NCI-H1930 (cell line): ENCODE measurements around the gene TMEM134.
"Not testable (repeated sequence)": the region's sequence is repeated elsewhere in the genome, so short reads cannot be mapped to it uniquely, and the experiment has no call there.

Experiments
- DNase-seq, 2 experiments: peaks; one replicate each; lab custom pipeline; 2025; lab: John Stamatoyannopoulos, UW

The TMEM134 gene, protein sequence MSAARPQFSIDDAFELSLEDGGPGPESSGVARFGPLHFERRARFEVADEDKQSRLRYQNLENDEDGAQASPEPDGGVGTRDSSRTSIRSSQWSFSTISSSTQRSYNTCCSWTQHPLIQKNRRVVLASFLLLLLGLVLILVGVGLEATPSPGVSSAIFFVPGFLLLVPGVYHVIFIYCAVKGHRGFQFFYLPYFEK

DNA sequence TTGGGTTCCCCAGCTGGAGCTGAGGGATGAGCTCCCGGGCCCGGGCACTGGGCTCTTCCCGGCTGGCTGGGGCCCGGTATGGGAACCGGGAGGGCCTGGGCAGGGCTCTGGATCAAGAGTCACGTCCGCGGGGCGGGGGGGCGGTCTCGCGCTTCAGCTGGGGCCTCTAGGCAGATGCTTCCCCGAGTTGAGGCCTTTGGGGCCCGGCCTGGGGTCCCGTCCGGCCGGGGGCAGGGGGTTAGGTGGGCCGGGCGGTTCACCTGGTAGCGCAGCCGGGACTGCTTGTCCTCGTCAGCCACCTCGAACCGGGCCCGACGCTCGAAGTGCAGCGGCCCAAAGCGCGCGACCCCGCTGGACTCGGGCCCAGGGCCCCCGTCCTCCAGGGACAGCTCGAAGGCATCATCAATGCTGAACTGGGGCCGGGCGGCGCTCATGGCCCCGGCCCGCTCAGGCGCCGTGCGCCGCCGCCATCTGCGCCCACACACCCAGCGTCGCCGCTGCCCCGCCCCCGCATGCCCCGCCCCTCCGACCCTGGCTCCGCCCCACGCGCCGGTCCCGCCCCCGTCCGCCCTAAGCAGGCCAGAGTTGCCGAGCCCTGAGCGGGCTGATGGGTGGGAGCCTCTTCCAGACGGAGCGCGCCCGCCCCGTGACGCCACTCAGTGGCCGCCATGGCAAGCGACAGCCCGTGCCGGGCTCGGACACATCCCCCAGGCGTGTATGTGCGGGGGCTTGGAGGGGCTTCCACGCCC is at the start of gene TMEM134:
Gene TMEM134 (minus strand): TSS at position 493 of the 749 bp plus-strand sequence. CDS start 59 bp downstream, at position 434.
- peak; percentile 81 to 86 for DNase-seq

DNA sequence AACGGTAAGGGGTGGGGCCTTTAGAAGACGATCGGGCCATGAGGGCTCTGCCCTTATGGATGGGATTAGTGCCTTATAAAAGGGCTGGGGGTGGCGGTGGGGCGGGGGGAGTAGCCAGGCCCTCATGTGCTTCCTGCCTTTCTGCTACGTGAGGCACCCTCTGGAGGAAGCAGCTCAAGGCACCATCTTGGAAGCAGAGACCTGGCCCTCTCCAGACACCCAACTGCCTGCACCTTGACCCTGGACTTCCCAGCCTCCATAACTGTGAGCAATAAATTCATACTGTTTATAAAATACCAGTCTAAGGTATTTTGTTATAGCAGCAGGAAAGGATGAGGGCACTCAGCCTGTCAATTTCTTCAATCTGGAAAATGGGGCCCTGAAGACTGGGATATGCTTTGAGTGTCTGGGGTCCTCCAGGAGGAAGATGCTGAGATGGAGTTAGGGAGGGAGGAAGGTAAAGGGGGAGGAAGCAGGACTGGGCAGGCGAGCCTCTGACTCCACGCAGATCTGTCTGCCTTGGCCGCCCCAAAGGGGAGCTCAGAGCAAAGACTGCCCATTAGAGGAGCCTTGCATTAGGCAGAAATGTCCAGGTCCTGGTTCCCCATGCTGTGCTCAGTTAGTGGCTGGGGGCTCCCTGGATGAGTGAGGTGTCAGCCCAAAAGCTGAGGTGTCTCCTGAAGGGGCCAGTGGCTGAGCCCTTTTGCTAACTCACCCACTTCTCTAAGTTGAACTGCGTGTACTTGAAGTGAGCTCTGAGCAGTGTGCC is 48.9 kb upstream of the TMEM134 start:
- no peak for DNase-seq

DNA sequence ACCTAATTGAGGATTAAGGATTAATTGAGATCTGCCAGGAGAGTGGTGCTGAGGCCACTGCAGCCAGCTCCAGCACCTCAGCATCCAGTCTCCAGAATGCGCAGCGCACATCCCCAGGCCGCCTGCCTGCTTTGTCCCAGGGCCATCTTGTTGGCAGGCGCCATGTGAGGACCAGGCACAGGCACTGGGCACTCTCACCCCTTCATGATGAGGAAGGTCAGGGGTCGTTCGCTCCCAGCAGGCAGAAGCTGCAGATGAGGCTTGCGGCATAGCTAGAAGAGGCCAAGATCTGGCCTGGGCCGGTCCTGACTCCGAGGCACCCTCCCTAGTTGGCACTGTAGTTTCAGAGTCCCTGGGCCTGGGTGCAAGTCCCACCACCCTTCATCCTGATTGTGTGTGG is 47.8 kb upstream of the TMEM134 start:
- no peak for DNase-seq

DNA sequence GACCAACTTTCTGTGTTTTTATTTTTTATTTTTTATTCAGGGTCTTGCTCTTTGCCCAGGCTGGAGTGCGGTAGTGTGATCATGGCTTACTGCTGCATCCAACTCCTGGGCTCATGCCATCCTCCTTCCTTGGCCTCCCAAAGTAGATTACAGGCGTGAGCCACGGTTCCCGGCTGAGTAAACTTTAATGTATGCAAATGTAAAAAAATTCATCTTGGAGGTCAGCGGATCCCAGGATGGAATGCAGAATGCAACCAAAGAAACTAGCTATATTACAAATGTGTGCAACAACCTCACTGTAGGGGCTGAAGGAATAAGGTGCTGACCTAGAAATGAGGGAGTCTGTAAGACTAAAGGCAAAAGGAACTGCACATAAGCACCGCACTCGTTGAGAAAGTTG is 45.1 kb upstream of the TMEM134 start:
- DNase-seq: no peak

DNA sequence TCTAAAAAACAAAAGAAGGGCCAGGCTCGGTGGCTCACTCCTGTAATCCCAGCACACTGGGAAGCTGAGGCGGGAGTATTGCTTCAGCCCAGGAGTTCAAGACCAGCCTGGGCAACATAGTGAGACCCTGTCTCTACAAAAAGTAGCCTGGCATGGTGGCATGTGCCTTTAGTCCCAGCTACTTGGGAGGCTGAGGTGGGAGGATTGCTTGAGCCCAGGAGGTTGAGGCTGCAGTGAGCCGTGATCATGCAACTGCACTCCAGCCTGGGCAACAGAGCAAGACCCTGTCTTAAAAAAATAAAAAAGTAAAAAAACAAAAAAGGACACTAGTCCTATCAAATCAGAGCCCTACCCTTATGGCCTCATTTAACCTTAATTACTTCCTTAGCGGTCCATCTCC is 42.5 kb upstream of the TMEM134 start:
- DNase-seq: not testable (repeated sequence)

DNA sequence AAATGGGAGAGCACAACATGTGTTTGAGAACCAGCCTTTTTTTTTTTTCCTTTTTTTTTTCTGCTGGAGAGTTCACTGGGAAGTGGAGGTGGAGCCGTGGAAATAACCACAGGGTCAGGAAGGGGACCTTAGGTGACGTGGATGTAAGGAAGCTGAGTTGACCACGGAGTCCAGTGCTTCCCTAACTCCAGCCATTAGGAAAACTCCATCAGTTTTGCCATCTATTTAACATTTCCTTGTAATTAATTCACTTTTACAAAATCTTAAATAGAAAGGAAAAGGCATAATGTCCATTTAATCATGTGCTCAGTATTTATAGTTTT is 40.9 kb upstream of the TMEM134 start:
- DNase-seq: no peak

DNA sequence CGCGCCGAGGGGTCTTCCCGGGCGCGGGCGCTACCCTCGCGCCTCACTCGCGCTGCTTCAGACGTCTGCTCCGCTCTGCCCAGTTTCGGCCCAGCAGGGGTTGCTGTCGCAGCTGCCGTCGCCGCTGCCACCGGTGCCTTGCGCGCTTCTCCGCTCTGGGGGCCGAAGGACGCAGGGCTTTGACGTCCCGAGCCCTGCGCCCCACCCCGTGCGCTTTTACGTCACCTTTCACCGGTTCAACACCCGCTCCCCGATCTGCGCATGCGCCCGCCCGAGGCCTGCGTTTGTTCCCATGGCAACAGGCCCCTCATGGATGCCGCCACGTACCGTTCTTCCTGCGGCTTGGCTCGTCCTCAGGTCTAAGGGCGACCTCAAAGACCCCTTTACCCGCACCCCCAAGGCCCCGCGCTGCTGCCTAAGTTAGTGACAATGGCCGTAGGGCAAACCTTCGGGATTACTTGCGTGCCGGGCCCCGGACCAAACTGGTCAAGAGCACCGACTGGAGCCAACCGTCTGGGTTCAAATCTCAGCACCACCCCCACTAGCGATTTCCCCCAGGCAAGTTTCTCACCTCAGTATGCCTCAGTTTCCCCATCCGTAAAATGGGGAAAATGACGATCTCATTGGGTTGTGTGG is 39.6 kb upstream of the TMEM134 start:
- DNase-seq: peak; percentile 91 to 98

DNA sequence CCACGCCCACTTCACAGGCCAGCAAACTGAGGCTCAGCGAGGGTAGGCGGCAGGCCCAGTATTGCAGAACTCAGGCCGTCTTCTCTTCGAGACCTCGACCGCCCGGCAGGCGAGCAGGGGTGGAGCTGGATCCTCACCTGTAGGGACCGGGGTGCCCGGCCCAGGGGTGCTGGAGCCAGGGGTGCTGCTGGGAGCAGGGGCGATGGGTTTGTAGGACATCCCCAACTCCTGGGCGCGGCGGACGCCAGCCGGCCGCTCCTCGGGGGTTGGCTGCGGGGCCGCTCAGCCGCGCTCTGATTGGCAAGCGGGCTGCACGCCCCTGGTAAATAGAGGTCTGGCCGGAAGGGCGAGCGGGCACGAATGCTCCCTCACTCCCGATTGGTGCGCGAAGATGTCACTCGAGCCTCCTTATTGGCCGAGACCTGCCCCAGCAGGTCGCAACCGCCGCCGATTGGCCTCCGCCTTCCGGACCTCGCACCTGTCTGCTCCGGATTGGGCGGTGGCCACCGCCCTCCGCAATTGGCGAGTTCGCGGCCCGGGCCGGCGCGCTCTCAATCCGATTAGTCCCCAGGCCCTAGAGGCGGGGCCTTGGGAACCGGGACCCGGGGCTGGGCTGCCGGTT is 38.9 kb upstream of the TMEM134 start, which contains the start of gene CDK2AP2:
Gene CDK2AP2 (minus strand): TSS at position 299 of the 622 bp plus-strand sequence. CDS start 80 bp downstream, at position 219.
- peak; percentile 97 to 99 for DNase-seq

DNA sequence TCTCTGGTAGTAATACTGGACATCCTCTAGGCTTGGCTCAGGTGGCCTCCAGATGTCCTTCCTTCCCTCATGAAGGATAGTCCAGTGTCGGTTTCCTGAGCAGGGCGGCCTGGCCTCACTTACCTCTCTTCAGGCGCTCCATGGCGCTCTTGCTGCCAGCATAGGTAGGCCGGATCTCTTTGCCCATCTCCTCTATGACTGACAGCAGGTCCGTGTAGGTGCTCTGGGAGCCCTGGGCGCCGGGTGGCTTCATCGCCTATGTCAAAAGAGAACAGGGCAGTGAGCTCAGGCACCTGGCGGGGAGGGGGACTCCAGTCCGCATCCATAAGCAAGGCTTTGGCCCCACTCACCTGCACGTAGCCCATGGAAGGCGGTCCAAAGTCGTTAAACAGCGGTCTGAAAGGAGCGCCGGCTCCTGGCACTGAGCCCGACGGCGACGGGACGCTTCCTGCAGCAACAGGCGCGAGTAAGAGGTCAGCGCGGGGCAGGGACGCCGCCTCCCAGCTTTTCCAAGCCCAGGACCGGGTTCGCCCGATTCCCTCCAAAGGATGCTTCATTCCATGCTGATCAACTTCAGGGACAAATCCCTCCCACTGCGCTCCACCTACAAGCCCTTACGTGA is 38.3 kb upstream of the TMEM134 start:
- DNase-seq: no peak

DNA sequence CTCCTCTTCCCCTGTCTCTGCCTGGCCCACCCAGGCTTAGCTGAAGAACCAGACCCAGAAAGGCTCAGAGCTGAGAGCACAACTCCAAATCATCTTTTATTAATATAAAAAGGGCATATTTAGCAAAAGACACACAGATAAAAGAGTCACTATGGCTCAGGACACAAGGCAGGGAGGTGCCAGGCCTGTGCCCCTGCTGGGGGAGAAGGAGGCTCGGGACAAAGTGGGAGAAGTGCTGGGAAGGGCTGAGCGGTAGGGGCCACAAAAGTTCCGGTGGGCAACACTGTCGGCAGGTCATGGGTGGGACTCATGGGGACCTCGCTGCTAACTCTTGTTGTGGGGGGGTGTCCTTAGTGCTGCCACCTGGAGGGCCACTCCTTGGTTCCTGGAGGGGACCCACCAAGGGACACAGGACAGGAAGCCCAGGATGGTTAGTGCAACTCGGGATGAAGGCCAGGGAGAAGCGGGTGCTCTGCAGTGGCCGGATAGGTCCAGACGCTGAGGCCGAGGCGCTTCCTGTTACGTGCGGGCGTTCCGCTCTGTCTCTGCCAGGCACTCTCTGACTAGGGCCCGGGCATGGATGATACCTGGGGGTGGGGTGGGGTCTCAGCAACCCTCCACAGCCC is 37.5 kb upstream of the TMEM134 start:
- DNase-seq: no peak

DNA sequence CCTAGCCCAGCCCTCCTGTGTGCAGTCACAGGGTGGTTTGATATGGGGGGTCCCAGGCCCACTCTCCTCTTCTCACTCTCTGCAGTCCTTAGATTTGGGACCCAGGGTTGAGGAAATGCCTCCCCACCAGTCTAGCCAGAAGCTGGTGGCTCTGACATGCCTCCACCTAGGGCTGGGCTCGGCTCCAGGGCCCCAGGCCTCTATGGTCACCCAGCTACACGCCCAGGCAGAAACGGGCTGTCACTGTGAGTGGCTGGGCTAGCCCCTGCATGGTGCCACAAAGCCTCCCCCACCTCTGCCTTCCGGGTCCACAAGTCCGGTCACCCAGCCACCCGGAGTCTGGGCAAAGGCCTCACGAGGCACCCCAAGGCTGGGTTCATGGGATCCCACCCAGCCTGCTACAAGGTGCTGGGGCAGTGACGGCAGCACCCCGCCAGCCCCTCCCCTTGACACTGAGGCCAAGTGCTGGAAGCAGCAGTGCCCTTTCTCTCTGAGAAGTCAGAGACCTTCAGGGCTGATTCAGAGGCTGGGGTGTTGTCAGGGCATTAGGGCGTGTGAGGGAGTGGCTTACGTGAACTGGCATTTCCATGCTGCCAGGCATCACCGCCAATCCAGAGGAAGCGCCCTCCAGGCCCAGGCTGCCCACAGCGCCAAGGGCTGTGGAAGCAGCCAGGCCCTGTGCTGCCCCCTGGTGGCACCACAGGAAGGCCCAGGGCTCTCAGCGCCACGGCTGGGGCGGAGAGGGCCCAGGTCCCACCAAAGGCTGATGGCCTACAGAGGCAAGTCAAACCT is 36.8 kb upstream of the TMEM134 start:
- DNase-seq: peak; percentile 80 to 84

DNA sequence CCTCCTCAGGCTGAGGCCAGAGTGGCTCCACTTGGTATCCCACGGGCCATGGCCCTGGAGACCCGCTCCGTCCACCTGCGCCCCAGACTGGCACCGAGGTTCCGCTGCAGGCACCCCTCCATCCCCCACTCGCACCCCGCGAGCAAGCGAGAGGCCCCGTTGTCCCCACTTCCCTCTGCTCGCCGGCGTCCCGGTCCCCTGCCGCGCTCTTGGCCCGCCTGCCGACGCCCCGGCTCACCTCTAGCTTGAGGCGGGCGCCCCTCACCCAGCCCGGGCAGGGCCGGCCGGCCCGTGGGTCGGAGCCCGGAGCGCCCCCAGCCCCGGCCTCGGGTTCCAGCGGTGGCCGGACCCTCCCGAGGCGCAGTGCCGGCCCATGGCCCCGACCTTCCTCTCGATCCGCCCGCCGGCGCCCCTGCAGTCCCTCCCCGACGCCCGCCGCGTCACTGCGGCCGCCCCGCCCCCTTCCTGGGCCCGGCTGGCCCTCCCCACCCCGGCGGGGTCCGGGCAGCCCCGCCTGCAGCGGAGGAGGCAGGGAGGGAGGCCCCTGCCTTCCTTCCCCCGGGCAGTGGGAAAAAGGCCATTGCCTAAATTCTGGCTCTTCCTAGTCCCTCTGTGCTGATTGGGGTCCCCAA is 36.0 kb upstream of the TMEM134 start, which contains the start of gene PITPNM1:
Gene PITPNM1 (minus strand): TSS at position 414 of the 632 bp plus-strand sequence. CDS start 1,183 bp downstream, outside the sequence.
- DNase-seq: peak; percentile 27 to 67

DNA sequence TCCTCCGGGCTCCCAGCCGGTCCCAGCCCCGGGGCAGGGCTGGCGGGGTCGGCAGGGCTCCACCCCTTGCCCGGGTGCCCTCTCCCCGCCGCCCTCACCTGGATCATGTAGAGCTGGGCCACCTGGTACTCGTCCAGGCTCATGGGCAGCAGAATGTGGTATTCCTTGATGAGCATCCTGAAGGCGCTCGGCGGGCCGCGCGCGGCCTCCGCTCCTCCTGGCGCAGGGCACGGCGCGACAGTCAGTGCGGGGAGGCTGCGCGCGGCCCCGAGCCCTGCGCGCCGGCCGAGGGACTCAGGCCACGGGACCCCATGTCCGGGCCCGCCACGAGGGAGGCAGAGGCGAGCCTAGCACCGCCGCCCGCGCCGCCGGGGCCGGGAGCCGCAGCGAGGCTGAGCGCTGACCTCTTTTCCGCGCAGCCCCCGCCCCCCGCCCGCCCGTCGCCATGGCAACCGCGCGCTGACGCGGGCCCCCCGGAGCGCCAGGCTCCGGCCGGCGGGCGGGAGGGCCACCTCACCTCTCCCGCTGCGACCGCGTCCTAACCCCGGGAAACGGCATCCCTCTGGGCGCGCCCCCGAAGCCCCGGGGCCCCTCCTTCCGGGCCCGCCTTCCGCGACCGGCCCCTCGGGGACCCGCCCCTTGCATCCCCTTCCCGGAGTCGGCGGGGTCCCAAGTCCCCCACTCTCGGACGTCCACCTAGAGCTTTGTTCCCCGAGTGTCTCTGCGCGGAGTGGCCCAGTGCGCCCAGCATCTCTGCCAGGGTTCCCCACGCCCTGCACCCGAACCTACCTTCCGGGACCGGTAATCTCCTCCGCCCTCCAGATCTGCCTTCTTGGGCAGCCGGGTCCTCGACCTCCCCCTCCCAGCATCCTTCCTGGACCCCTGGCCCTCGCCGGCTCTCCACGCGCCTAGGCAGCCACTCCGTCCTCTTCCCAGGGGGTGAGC is 35.2 kb upstream of the TMEM134 start:
- DNase-seq: peak in 1 of 2 experiments; percentile 48

DNA sequence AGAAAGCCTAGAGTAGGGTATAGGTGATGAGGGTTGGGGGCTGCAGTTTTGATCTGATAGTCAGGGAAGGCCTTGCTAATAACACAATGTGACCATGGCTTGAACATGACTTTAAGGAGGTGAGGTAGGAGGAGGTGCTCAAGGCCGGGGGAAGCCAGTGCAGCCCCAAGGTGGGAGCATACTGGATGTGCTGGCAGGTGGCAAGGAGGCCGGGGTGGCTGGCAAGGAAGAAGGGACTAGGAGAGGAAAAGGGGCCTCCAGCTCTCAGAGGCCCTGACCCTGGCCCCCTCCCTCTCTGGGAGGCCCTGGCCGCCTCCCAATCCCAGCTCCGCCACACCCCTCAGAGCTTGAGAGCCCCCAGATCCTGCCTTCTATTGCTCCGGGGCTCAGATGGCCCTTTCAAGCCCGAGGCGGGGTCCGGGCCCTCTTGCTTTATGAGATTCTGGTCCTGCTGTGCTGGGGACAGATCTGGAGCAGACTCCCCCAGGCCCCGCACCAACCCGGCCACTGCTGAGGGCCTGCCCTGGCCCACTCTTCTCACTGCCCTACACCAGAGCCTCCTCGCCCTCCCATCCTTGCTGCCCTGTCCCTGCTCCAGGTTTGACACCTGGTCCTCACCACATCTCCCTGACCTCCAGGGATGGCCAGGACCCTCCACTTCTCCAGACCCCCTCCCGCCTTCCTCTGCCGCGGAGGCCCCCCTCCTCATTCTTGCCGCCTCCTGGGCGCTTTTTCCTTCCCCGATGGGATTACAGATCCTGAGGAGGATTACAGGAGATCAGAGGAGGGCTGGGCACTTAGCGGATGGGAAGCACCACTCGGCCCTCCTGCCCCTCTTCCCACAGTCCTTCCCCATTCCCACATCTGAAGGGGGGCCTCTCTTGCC is 34.3 kb upstream of the TMEM134 start:
- no peak for DNase-seq

DNA sequence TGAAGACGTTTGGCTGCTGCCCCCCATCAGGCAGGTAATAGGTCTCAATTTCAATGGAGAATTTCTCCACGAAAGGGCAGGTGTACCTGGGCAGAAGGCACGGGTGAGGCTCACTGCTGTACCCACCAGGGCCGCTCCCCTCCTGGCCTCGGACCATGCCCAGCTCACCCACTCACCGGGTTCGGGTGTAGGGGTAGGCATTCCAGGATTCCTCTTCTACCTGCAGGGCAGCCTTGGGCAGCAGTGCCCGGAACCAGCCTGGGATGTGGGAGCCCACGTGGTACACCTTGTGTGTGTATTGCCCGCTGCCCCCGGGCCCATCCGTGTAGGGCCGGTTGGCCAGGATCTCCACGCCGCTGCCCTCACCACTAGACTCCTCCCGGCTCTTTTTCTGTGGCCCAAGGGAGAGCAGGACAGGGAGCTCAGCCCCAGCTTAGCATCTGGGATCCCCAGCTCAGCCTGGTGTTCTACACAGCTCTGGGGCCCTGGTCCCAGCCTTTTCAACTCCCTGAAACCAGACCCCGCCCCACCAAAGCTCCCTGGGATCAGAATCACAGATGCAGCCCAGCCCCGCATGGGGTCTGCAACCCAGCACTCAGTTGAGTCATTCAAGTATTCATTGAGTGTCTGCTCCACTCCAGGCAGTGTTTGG is 33.4 kb upstream of the TMEM134 start:
- DNase-seq: no peak

DNA sequence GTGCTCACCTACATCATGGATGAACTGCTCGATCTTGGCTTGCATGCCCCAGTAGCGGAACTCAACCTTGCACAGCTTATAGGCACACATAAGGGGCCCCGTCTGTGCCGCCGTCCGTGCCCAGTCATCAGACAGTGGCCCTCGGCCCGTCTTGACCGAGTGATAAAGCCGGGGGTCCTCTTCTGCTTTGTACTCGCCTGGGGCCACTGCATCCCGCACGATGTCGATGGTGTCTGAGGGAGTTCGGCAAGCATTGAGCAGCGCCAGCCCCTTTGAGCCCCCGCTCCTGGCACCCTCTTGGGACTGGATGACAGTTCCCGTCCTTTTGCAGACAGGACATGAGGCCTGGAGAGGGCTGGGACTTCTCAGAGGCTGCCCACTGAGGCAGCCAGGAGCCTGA is 32.8 kb upstream of the TMEM134 start:
- no peak for DNase-seq
